Stimulated activated naive CD8-positive, alpha-beta T cell treated with anti-CD3 and anti-CD28 coated beads, Interleukin-15, Interleukin-2, amounts not matched to agents 100 U/mL and 50 U/mL, for 24 hours (primary cell): ENCODE data around the gene DNAH8.
A peak's percentile ranks its signal among the peaks of the same experiment; 100 is the strongest.

ENCODE experiments used
- ATAC-seq: fragments of 150-1000 bp; cut with Tn5 transposase; one replicate; pipeline ENCODE4 v1.10.0; 2021
- DNase-seq: peaks from one replicate; pipeline ENCODE4 v3.0.0; 2021

Gene DNAH8

GRCh38 chr6:38702558-38703397 lies 12.3 kb upstream of the DNAH8 start, which contains the start of gene GLO1:
TSS of gene GLO1 (minus strand) at chr6:38703145. CDS start at chr6:38703054, 91 bp downstream.
- ATAC-seq = peak; percentile 100
- DNase-seq = peak; percentile 94

- ATAC-seq = no peak
- DNase-seq = no peak
These were observed 11.0 kb upstream of the DNAH8 start for GRCh38 chr6:38703949-38704590.

- DNase-seq (no peak), ATAC-seq (no peak)
These were observed 9.2 kb upstream of the DNAH8 start for GRCh38 chr6:38705924-38706323.

- no peak for ATAC-seq
- no peak for DNase-seq
These were observed 6.6 kb upstream of the DNAH8 start for GRCh38 chr6:38708496-38708895.

- ATAC-seq = peak; percentile 89
These were observed 1.3 kb upstream of the DNAH8 start for GRCh38 chr6:38713812-38714211.

GRCh38 chr6:38714239-38715015 lies 684 bp upstream of the DNAH8 start:
- no peak for DNase-seq
- peak; percentile 69 for ATAC-seq

More at GRCh38 chr6:38713812-38714211, 1.3 kb upstream of the DNAH8 start:
- peak; percentile 67 for DNase-seq

- DNase-seq = no peak
- no peak for ATAC-seq
These were observed 1.7 kb downstream of the DNAH8 start for GRCh38 chr6:38716825-38717224.

GRCh38 chr6:38719358-38719757 lies 4.2 kb downstream of the DNAH8 start:
- no peak for DNase-seq
- ATAC-seq = no peak

- no peak for DNase-seq
- ATAC-seq = no peak
These were observed 5.2 kb downstream of the DNAH8 start for GRCh38 chr6:38720295-38720694.

- no peak for DNase-seq
These were observed 6.9 kb downstream of the DNAH8 start for GRCh38 chr6:38722038-38722437.

GRCh38 chr6:38722727-38723334 lies 7.7 kb downstream of the DNAH8 start:
- ATAC-seq (no peak), DNase-seq (no peak)

More at GRCh38 chr6:38722038-38722437, 6.9 kb downstream of the DNAH8 start:
- ATAC-seq = no peak

- no peak for DNase-seq
- ATAC-seq = no peak
These were observed 8.7 kb downstream of the DNAH8 start for GRCh38 chr6:38723783-38724182.

- ATAC-seq = peak; percentile 47
- no peak for DNase-seq
These were observed 9.2 kb downstream of the DNAH8 start for GRCh38 chr6:38724343-38724742.

GRCh38 chr6:38725414-38726183 lies 10.5 kb downstream of the DNAH8 start:
- ATAC-seq = peak; percentile 48

GRCh38 chr6:38728203-38728602 lies 13.1 kb downstream of the DNAH8 start:
- DNase-seq = no peak
- ATAC-seq = no peak

More at GRCh38 chr6:38725414-38726183, 10.5 kb downstream of the DNAH8 start:
- DNase-seq = no peak

GRCh38 chr6:38730140-38730862 lies 15.2 kb downstream of the DNAH8 start:
- DNase-seq (no peak), ATAC-seq (no peak)

GRCh38 chr6:38736951-38737350 lies 21.8 kb downstream of the DNAH8 start:
- no peak for DNase-seq
- ATAC-seq = no peak

- no peak for DNase-seq
- no peak for ATAC-seq
These were observed 23.1 kb downstream of the DNAH8 start for GRCh38 chr6:38738261-38738660.

GRCh38 chr6:38739532-38739931 lies 24.4 kb downstream of the DNAH8 start:
- DNase-seq (no peak), ATAC-seq (no peak)

- ATAC-seq = no peak
- no peak for DNase-seq
These were observed 34.4 kb downstream of the DNAH8 start for GRCh38 chr6:38749473-38749872.
